ENCODE data around the gene RGS12. TPM values are rescaled to one million over a fixed set of nuclear protein-coding genes. Genes with fewer than 3 reads are reported as not detected.

The RGS12 gene
- total RNA-seq, 1 donor from 2014 or later, result 28.2 TPM

DNA sequence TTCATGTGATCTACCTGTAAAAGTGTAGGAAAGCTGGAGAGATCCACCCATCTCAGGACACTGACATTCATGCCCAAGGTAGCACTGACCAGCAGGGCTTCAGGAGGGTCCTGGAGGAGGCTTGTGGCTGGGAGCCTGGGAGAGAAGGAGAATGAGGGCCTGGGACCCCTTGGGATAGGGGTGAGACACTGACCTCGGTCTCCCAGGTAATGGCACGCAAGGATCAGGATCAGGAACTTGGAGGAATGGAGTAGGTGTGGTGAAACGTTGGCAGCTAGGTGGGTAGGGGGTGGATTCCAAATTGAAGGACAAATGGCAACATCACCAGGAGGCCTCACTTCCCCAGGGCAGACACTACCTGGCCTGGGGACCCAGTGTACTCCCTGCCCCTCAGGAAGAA lies 12.4 kb upstream of the RGS12 start:
- Histone ChIP-seq H3K9me3 (ENCODE audit: control insufficient read depth in 3 of 3, low read length in 3 of 3) (no peaks in the 10 kb centered on the region), H3K4me1 (ENCODE audit: control insufficient read depth in 3 of 3, insufficient read depth in 3 of 3, low read length in 3 of 3) (peaks cover 0 to 4% (median 0%) of the 10 kb centered on the region in 3 donors), H3K9ac (ENCODE audit: low read depth in 1 of 3, low read length in 3 of 3) (no peak overlapping the region), H3K36me3 (ENCODE audit: control insufficient read depth in 3 of 3, insufficient read depth in 3 of 3, low read length in 3 of 3) (no peaks in the 10 kb centered on the region), H3K27ac (ENCODE audit: low read depth, low read length) (no peak overlapping the region), H3K27me3 (ENCODE audit: control insufficient read depth in 3 of 3, insufficient read depth in 3 of 3, low read length in 3 of 3) (no peaks in the 10 kb centered on the region), H3K4me3 (ENCODE audit: low read length in 3 of 3) (no peak overlapping the region)

DNA sequence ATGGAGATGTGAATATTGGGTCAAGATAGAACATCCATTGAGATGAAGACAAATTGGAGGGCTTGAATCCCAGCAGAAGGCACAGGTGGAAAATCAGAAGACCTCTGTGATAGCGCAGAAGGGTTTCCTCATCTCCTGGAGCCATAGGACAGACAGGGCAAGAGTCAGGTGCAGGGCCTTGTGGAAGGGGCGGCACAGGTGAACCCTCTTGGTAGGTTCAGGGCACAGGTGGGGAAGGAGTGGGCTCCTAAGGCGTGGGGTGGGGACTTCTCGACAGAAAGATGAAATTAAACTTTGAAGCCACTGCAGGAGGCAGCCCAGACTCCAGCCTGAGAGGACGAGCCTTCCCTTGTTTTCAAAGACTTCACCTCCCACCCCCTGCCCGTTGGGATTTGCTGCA lies 9.3 kb upstream of the RGS12 start:
- no peak overlapping the region for H3K27ac ChIP-seq (ENCODE audit: low read depth, low read length)
- H3K9me3 ChIP-seq (ENCODE audit: control insufficient read depth in 3 of 3, low read length in 3 of 3), result no peaks in the 10 kb centered on the region
- no peak overlapping the region for H3K9ac ChIP-seq (ENCODE audit: low read depth in 1 of 3, low read length in 3 of 3)
- H3K4me3 ChIP-seq (ENCODE audit: low read length in 3 of 3), result no peak overlapping the region
- peaks cover 0 to 19% (median 4%) of the 10 kb centered on the region in 3 donors for H3K27me3 ChIP-seq (ENCODE audit: control insufficient read depth in 3 of 3, insufficient read depth in 3 of 3, low read length in 3 of 3)
- no peaks in the 10 kb centered on the region for H3K36me3 ChIP-seq (ENCODE audit: control insufficient read depth in 3 of 3, insufficient read depth in 3 of 3, low read length in 3 of 3)
- H3K4me1 ChIP-seq (ENCODE audit: control insufficient read depth in 3 of 3, insufficient read depth in 3 of 3, low read length in 3 of 3), result peaks cover 4 to 20% (median 16%) of the 10 kb centered on the region in 3 donors

DNA sequence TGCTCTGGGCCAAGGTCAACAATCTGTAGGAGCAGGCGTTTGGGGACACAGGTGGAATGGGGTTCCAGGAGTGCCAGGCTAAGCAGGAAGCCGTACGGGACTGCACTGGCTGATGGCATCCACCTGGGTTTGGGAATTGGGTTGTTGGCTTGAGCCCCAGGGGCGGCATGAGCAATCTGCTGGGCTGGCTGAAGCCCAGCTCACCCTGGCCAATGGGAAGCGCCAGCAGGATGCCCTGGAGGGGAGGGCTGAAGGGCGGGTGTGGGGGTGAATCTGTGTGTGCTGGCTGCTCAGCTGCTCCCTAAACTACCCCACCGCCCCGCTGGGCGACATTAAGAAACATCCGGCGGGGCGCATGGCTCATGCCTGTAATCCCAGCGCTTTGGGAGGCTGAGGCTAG lies 8.9 kb upstream of the RGS12 start:
- Histone ChIP-seq H3K36me3 (ENCODE audit: control insufficient read depth in 3 of 3, insufficient read depth in 3 of 3, low read length in 3 of 3) (no peaks in the 10 kb centered on the region), H3K27me3 (ENCODE audit: control insufficient read depth in 3 of 3, insufficient read depth in 3 of 3, low read length in 3 of 3) (peaks cover 0 to 24% (median 4%) of the 10 kb centered on the region in 3 donors), H3K4me3 (ENCODE audit: low read length in 3 of 3) (no peak overlapping the region), H3K27ac (ENCODE audit: low read depth, low read length) (no peak overlapping the region), H3K9me3 (ENCODE audit: control insufficient read depth in 3 of 3, low read length in 3 of 3) (no peaks in the 10 kb centered on the region), H3K9ac (ENCODE audit: low read depth in 1 of 3, low read length in 3 of 3) (no peak overlapping the region), H3K4me1 (ENCODE audit: control insufficient read depth in 3 of 3, insufficient read depth in 3 of 3, low read length in 3 of 3) (peaks cover 8 to 22% (median 18%) of the 10 kb centered on the region in 3 donors)

DNA sequence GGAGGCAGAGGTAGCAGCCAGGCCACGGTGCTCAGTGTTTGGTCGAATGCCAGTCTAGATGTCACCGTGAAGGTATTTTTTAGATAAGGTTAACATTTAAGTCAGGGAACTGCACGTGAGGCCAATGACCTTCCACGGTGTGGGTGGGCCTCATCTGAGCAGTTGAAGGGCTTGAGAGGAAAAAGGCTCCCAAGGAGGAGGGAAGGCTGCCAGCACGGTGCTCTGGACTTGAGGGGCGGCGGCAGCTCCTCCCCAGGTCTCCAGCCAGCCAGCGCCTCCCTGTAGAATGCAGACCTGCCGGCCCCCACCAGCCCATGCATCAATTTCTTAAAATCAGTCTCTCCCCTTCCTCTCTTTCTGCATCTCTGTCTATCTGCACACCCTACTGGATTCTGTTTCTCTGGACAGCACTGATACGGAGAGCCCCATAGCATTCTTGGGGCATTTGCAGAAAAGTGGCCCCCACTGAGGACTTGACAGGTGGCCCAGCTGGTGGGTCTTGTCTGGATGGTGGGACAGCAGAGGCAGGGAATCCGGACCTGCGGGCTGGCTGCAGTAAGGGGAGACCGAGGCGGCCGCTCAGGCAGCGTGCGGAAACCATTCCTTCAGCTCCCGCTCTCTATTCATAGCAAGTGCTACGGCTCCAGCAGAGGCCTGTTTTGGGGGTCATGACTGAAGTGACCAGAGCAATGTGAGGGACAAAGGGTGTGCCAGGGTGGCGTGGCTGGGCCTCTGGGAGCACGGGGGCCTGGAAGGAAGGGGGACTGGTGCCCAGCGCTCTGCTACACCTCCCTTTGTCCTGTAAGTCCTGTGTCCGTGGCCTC lies 7.9 kb upstream of the RGS12 start:
- no peak overlapping the region for H3K9ac ChIP-seq (ENCODE audit: low read depth in 1 of 3, low read length in 3 of 3)
- H3K4me1 ChIP-seq (ENCODE audit: control insufficient read depth in 3 of 3, insufficient read depth in 3 of 3, low read length in 3 of 3), result peaks cover 9 to 28% (median 22%) of the 10 kb centered on the region in 3 donors
- H3K9me3 ChIP-seq (ENCODE audit: control insufficient read depth in 3 of 3, low read length in 3 of 3), result no peaks in the 10 kb centered on the region
- H3K4me3 ChIP-seq (ENCODE audit: low read length in 3 of 3), result no peak overlapping the region
- H3K27ac ChIP-seq (ENCODE audit: low read depth, low read length), result no peak overlapping the region
- H3K27me3 ChIP-seq (ENCODE audit: control insufficient read depth in 3 of 3, insufficient read depth in 3 of 3, low read length in 3 of 3), result peaks cover 0 to 24% (median 4%) of the 10 kb centered on the region in 3 donors
- H3K36me3 ChIP-seq (ENCODE audit: control insufficient read depth in 3 of 3, insufficient read depth in 3 of 3, low read length in 3 of 3), result no peaks in the 10 kb centered on the region

DNA sequence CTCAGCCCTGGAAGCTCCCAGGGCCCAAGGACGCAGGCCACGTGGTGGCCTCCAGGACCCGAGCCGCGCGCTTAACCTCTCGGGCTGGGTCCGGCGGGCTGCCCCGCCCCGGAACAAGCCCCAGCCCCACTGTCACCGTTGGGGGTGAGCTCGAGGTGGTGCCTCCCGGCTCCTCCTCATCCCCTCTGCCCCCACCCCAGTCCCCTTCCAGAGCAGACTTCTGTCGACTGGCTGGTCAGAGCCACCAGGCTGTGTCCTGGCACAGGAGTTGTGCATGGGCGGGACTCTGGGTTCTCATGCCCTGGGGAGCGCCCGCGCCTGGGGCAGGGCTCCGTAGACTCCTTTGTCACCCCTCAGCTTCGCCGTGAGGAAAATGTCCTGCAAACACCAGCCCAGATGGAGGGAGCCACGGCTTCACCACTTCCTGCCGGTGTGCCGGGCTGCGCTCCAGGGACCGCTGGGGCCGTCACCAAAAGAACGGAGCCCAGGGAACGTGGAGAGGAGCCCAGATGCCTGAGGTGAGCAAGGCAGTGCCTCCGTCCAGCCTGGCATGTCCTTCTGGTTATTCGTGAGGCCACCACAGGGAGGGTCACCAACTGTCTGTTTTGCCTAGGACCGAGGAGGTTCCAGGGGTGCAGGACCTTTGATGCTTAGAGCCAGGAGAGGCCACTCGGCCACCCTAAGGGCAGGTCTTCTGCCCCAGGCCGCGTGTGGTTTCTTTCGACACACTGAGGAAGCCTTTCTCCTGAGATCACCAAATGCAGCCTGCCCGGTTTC lies 7.1 kb upstream of the RGS12 start:
- Histone ChIP-seq H3K36me3 (ENCODE audit: control insufficient read depth in 3 of 3, insufficient read depth in 3 of 3, low read length in 3 of 3) (no peaks in the 10 kb centered on the region), H3K4me1 (ENCODE audit: control insufficient read depth in 3 of 3, insufficient read depth in 3 of 3, low read length in 3 of 3) (peaks cover 17 to 36% (median 30%) of the 10 kb centered on the region in 3 donors), H3K4me3 (ENCODE audit: low read length in 3 of 3) (peak overlapping the region in 2 of 3 donors; percentile 12 to 58), H3K27me3 (ENCODE audit: control insufficient read depth in 3 of 3, insufficient read depth in 3 of 3, low read length in 3 of 3) (peaks cover 0 to 24% (median 4%) of the 10 kb centered on the region in 3 donors), H3K27ac (ENCODE audit: low read depth, low read length) (peak overlapping the region; percentile 45), H3K9ac (ENCODE audit: low read depth in 1 of 3, low read length in 3 of 3) (peak overlapping the region in 2 of 3 donors; percentile 27 to 57), H3K9me3 (ENCODE audit: control insufficient read depth in 3 of 3, low read length in 3 of 3) (no peaks in the 10 kb centered on the region)

DNA sequence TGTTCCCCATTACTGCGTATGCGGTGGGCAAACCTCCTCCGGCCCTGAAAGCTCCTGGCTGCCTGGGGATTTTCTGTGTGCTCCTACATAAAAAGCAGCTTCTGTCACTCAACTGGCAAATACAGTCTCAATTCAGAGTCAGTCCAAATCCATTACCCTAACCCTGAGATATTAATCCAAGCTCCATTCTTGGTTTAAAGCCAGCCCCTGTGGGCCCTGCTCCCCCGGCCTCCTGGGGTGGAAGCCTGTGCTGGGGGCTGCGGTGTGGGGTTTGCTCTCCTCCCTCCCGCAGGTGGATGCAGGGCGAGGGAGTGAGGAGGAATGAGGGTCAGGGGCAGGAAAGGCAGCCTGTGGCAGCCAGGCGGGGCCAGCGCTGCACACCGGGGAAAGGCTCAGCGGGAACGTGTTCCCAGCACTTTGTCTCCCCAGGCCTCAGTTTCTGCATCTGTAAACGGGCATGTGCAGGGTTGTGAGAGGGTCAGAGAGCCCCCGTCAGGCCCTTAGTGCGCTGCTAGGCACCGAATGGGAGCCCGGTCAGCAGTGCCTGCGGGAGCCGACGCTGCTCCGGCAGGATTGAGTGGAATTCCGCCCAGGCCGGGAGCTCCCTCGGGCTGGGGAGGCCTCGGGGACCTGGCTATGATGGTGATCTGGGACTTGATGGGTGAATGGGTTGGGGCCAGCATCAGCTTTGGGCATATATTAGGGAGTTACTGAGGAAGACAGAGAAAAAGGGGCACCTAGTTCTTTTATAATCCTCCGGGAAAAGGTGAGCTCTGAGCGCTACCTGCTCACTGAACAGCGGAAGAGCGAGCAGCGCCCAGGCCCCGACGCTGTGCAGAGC lies 6.3 kb upstream of the RGS12 start:
- Histone ChIP-seq H3K36me3 (ENCODE audit: control insufficient read depth in 3 of 3, insufficient read depth in 3 of 3, low read length in 3 of 3) (no peaks in the 10 kb centered on the region), H3K27me3 (ENCODE audit: control insufficient read depth in 3 of 3, insufficient read depth in 3 of 3, low read length in 3 of 3) (peaks cover 0 to 24% (median 4%) of the 10 kb centered on the region in 3 donors), H3K4me3 (ENCODE audit: low read length in 3 of 3) (peak overlapping the region in 2 of 3 donors; percentile 12 to 58), H3K9me3 (ENCODE audit: control insufficient read depth in 3 of 3, low read length in 3 of 3) (no peaks in the 10 kb centered on the region), H3K27ac (ENCODE audit: low read depth, low read length) (peak overlapping the region; percentile 45), H3K4me1 (ENCODE audit: control insufficient read depth in 3 of 3, insufficient read depth in 3 of 3, low read length in 3 of 3) (peaks cover 23 to 44% (median 38%) of the 10 kb centered on the region in 3 donors), H3K9ac (ENCODE audit: low read depth in 1 of 3, low read length in 3 of 3) (peak overlapping the region in 2 of 3 donors; percentile 32 to 57)

DNA sequence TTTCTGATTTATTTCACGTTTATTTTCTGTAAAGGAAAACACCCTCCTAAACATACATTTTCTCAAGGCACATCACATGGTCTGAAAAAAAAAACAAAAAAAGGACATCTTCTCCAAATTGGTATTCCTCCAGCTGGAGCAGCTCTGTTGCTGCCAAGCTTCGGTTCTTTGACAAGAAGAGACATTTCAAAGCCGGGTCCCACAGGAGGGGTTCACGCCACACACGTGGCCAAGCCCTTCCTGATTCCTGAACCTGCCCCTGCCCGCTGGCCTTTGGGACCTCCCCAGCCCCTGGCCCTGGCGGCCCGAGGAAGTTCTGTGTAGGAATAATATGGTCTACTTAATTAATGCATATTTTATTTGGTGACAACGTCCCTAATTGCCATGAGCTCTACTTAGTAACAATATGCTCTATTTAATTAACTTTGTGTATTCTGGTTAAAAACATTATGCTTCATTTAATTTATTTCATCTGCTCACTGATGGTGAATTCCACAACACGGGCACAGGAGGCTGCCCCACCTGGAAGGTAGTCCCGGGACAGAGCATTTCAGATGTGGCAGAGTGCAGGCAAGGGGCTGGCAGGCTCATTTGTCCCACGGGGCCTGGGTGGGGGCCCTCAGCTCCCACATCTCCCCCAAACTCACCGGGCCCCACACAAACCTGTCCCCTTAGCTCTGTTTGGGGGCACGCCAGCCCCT lies 5.4 kb upstream of the RGS12 start:
- H3K4me1 ChIP-seq (ENCODE audit: control insufficient read depth in 3 of 3, insufficient read depth in 3 of 3, low read length in 3 of 3), result peaks cover 30 to 52% (median 43%) of the 10 kb centered on the region in 3 donors
- peaks cover 0 to 24% (median 4%) of the 10 kb centered on the region in 3 donors for H3K27me3 ChIP-seq (ENCODE audit: control insufficient read depth in 3 of 3, insufficient read depth in 3 of 3, low read length in 3 of 3)
- no peak overlapping the region for H3K27ac ChIP-seq (ENCODE audit: low read depth, low read length)
- H3K9me3 ChIP-seq (ENCODE audit: control insufficient read depth in 3 of 3, low read length in 3 of 3), result no peaks in the 10 kb centered on the region
- no peaks in the 10 kb centered on the region for H3K36me3 ChIP-seq (ENCODE audit: control insufficient read depth in 3 of 3, insufficient read depth in 3 of 3, low read length in 3 of 3)
- H3K4me3 ChIP-seq (ENCODE audit: low read length in 3 of 3), result no peak overlapping the region
- H3K9ac ChIP-seq (ENCODE audit: low read depth in 1 of 3, low read length in 3 of 3), result no peak overlapping the region

DNA sequence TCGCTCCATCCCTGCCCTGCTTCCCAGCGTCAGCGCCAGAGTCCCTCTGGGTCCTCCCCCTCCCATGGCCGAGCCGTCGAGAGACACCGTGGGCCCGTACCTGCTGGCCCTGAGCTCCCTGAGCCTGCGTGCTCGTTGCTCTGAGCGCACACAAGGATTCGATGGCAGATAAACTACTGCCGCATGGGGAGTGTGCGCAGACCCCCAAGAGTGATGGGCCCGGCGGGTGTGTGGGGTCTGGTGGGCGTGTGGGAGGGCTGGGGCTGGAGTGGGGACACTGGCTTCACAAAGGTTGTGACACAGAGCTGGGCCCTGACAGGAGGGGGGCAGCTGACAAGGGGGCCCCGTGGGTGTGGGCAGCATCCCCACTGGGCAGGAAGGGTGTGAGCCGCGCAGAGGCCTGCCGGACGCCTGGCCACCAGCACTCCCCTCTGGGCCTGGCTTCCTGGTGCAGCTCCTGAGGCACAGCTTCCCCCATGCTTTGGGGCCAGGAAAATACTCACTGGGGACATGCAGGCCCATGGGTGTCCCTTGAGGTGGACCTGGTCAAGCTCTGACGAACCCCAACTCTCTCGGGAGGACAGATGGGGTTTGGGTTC lies 4.8 kb upstream of the RGS12 start:
- peak overlapping the region in 2 of 3 donors; percentile 25 to 30 for H3K9ac ChIP-seq (ENCODE audit: low read depth in 1 of 3, low read length in 3 of 3)
- peaks cover 0 to 24% (median 4%) of the 10 kb centered on the region in 3 donors for H3K27me3 ChIP-seq (ENCODE audit: control insufficient read depth in 3 of 3, insufficient read depth in 3 of 3, low read length in 3 of 3)
- H3K27ac ChIP-seq (ENCODE audit: low read depth, low read length), result no peak overlapping the region
- H3K9me3 ChIP-seq (ENCODE audit: control insufficient read depth in 3 of 3, low read length in 3 of 3), result no peaks in the 10 kb centered on the region
- peaks cover 30 to 54% (median 43%) of the 10 kb centered on the region in 3 donors for H3K4me1 ChIP-seq (ENCODE audit: control insufficient read depth in 3 of 3, insufficient read depth in 3 of 3, low read length in 3 of 3)
- no peaks in the 10 kb centered on the region for H3K36me3 ChIP-seq (ENCODE audit: control insufficient read depth in 3 of 3, insufficient read depth in 3 of 3, low read length in 3 of 3)
- H3K4me3 ChIP-seq (ENCODE audit: low read length in 3 of 3), result no peak overlapping the region

Data from skeletal muscle tissue (tissue), 4 donors.